ENCODE results near the gene SPOCK3. TPM values are rescaled to one million over a fixed set of nuclear protein-coding genes. Genes with fewer than 3 reads are reported as not detected.

The SPOCK3 gene
- total RNA-seq, 1 experiment from 2014 or later, result not detected

DNA sequence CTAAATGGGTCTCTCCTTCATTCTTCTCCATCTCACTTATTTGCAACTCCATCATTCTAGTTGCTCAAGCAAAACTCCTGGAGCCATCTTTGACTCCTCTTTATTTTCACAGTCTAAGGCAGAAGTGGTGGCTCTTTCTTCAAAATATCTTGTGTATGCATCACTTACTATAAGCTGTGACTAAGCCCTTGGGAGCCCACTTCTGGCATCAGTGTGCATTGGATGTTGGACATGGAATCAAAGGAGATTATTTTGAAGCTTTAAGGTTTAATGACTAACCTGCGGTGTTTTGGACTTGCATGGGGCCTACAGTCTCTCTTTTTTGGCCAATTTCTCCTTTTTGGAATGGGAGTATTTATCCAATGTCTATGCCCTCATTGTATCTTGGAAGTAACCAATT lies 276.8 kb downstream of the SPOCK3 start:
- no peaks in the 10 kb centered on the region for H3K27me3 ChIP-seq (replicated peaks; ENCODE audit: insufficient read depth, low read depth, low read length, poor library complexity)
- intact Hi-C loops (cut with micrococcal nuclease; ENCODE audit: unreplicated experiment), result no loop called here
- ChIA-PET CTCF (no interaction called here), POLR2A (ENCODE audit: low non-redundant PET) (no interaction called here)
- no TSS peak for BruUV-seq (replicated peaks)
- H3K27ac ChIP-seq (ENCODE audit: low read depth, low read length, poor library complexity, severe bottlenecking), result no peak overlapping the region
- no peaks in the 10 kb centered on the region for H3K36me3 ChIP-seq (ENCODE audit: insufficient read depth, low read length, poor library complexity, severe bottlenecking)
- no peak for DNase-seq (ENCODE audit: low spot score)
- H3K9me3 ChIP-seq (ENCODE audit: low read depth, low read length, poor library complexity, severe bottlenecking), result no peaks in the 10 kb centered on the region
- H3K4me3 ChIP-seq (ENCODE audit: low read depth, low read length, poor library complexity, severe bottlenecking), result no peak overlapping the region
- no peaks in the 10 kb centered on the region for H3K4me1 ChIP-seq (ENCODE audit: insufficient read depth, low read length, poor library complexity, severe bottlenecking)
- TF ChIP-seq, protein P1, sequence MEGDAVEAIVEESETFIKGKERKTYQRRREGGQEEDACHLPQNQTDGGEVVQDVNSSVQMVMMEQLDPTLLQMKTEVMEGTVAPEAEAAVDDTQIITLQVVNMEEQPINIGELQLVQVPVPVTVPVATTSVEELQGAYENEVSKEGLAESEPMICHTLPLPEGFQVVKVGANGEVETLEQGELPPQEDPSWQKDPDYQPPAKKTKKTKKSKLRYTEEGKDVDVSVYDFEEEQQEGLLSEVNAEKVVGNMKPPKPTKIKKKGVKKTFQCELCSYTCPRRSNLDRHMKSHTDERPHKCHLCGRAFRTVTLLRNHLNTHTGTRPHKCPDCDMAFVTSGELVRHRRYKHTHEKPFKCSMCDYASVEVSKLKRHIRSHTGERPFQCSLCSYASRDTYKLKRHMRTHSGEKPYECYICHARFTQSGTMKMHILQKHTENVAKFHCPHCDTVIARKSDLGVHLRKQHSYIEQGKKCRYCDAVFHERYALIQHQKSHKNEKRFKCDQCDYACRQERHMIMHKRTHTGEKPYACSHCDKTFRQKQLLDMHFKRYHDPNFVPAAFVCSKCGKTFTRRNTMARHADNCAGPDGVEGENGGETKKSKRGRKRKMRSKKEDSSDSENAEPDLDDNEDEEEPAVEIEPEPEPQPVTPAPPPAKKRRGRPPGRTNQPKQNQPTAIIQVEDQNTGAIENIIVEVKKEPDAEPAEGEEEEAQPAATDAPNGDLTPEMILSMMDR (conservative IDR thresholded peaks at IDR 0.05; ENCODE audit: low read depth, low read length), result no peak
- TF ChIP-seq EZH2 (IDR thresholded peaks at IDR 0.05; ENCODE audit: borderline replicate concordance, low read depth, low read length, poor library complexity, severe bottlenecking), result no peak

DNA sequence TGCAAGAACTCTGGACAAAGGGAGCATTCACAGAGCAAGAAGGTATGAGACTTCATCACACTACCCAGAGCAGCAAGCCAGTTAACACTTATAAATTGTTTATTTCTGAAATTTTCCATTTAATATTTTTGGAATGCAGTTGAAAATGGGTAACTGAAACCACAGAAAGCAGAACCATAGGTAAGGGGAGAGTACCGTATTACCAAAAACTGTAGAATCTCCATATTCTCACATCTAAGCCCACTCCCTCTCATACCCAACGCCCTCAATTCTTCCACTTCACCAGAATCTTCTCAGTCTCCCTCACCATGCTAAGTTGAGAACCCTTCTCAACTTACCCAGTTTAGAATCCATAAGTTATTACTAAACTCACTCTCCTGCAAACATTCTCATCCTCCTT lies 277.8 kb downstream of the SPOCK3 start:
- intact Hi-C loops (cut with micrococcal nuclease; ENCODE audit: unreplicated experiment), result no loop called here
- no peak for DNase-seq (ENCODE audit: low spot score)
- Histone ChIP-seq H3K4me3 (ENCODE audit: low read depth, low read length, poor library complexity, severe bottlenecking) (no peak overlapping the region), H3K4me1 (ENCODE audit: insufficient read depth, low read length, poor library complexity, severe bottlenecking) (no peaks in the 10 kb centered on the region), H3K27ac (ENCODE audit: low read depth, low read length, poor library complexity, severe bottlenecking) (no peak overlapping the region), H3K9me3 (ENCODE audit: low read depth, low read length, poor library complexity, severe bottlenecking) (no peaks in the 10 kb centered on the region), H3K36me3 (ENCODE audit: insufficient read depth, low read length, poor library complexity, severe bottlenecking) (no peaks in the 10 kb centered on the region), H3K27me3 (replicated peaks; ENCODE audit: insufficient read depth, low read depth, low read length, poor library complexity) (no peaks in the 10 kb centered on the region)
- POLR2A ChIA-PET (ENCODE audit: low non-redundant PET), result no interaction called here
- no peak for TF ChIP-seq EZH2 (IDR thresholded peaks at IDR 0.05; ENCODE audit: borderline replicate concordance, low read depth, low read length, poor library complexity, severe bottlenecking)
- TF ChIP-seq, protein P1 (conservative IDR thresholded peaks at IDR 0.05; ENCODE audit: low read depth, low read length), result no peak
- BruUV-seq (replicated peaks), result no TSS peak
- CTCF ChIA-PET, result no interaction called here

DNA sequence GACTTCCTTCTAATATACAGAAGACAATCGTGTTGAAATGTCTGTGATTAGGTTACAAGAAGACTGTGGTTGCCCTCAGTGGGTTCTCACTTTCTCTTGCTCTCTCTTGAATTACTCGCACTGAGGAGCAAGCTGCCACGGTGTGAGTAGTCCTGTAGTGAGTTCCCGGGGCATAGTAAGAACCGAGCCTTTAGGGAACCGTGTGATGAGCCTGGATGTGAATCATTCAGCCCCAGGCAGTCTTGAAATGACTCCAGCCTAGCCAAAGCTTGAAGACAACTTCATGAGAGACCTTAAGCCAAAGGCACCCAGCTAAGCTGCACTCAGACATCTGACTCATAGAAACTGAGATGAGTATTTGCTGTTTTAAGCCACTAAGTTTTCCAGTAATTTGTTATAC lies 292.7 kb downstream of the SPOCK3 start:
- no peaks in the 10 kb centered on the region for H3K9me3 ChIP-seq (ENCODE audit: low read depth, low read length, poor library complexity, severe bottlenecking)
- no peaks in the 10 kb centered on the region for H3K4me1 ChIP-seq (ENCODE audit: insufficient read depth, low read length, poor library complexity, severe bottlenecking)
- CTCF ChIA-PET, result no interaction called here
- intact Hi-C loops (cut with micrococcal nuclease; ENCODE audit: unreplicated experiment), result no loop called here
- no peak overlapping the region for H3K4me3 ChIP-seq (ENCODE audit: low read depth, low read length, poor library complexity, severe bottlenecking)
- H3K27ac ChIP-seq (ENCODE audit: low read depth, low read length, poor library complexity, severe bottlenecking), result no peak overlapping the region
- POLR2A ChIA-PET (ENCODE audit: low non-redundant PET), result no interaction called here
- H3K27me3 ChIP-seq (replicated peaks; ENCODE audit: insufficient read depth, low read depth, low read length, poor library complexity), result no peaks in the 10 kb centered on the region
- BruUV-seq (replicated peaks), result no TSS peak
- TF ChIP-seq, protein P1 (conservative IDR thresholded peaks at IDR 0.05; ENCODE audit: low read depth, low read length), result no peak
- TF ChIP-seq EZH2 (IDR thresholded peaks at IDR 0.05; ENCODE audit: borderline replicate concordance, low read depth, low read length, poor library complexity, severe bottlenecking), result no peak
- DNase-seq (ENCODE audit: low spot score), result no peak
- no peaks in the 10 kb centered on the region for H3K36me3 ChIP-seq (ENCODE audit: insufficient read depth, low read length, poor library complexity, severe bottlenecking)
